HG03175 (cell line): Measurements from ENCODE around the gene DSN1.

Source experiments
- ATAC-seq: cut with Tn5 transposase; IDR thresholded peaks from one replicate; pipeline ENCODE4 v1.9.1; 2021; ENCODE audit warnings: mild to moderate bottlenecking, moderate library complexity; ENCODE audit not compliant: unreplicated experiment

DSN1 gene

DNA sequence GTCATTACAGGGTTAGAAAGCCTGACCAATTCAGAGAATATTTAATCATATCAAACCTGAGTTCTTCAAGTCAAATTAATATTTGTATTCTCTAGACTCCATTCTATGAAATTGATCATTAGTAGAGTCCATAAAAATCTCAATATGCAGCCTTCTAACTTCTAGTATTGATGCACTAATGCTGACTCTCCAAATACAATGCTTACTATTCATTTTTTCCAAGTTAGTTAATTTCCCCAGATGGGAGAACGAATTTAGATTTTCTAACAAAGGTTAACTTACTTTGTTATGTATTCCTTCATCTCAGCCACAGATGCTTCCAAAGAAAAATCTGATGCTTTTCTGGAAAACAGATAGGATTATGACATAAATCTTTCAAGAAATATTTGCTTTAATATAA lies 15.3 kb downstream of the DSN1 start:
- no peak for ATAC-seq

DNA sequence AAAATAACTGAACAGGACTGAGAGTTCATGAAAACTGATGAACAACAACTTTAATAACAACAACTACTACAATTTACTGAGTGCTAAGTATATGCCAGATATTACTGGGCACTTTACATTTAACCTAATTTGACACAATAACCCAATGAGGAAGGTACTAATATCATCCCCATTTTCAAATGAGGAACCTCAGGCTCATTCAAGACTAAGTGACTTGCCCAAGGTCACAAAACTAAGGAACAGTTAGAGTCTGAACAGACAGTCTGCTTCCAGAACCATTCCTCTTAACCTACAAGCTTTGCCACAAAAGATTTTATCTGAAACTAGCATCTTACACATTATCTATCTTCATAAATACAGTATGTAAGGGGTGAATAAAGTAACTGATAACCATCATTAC lies 17.1 kb downstream of the DSN1 start:
- ATAC-seq = no peak

DNA sequence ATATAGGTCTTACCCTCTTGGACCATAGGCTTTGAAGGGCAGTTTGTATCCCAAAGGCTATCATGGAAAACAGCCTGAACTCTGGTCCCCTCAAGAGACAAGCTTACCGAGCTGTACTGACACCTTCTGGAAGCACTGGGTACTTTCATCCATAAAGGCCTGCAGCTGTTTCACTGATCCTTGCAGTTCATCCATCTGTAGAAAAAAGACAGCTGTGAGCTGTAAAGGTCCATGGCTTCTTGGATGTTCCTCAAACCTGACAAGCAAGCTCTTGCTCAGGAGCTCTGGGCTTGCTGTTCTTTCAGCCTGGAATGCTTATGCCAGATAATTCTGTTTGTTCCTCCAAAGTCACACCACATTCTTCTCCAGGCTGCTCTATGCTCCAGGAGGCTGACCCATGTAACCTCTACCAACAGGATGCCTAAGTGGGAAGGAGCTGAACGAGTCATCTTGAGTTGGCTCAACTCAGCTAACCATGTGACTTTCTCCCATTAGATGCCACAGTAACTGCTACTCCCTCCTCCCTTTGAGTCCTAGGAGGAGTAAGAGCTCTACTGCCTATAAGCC lies 18.8 kb downstream of the DSN1 start:
- ATAC-seq = no peak

DNA sequence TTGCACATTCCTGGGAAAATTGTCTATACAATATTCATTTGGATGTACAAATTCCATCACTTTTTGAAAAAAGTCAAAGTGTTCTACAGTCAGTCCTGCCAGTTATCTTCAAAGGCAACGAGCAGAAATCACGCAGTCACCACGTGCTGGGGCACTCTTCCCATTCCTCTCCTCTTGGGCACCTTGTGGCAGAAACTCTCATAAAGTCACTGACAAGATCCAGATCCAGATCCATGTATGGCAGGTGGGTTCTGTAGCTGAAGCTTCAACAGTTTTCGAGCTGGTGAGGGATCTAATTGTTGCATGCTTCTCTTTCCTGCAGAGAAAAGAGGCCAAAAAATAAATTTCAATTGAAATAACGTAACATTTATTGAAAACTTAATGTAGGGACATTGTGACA lies 21.0 kb downstream of the DSN1 start:
- ATAC-seq = no peak

DNA sequence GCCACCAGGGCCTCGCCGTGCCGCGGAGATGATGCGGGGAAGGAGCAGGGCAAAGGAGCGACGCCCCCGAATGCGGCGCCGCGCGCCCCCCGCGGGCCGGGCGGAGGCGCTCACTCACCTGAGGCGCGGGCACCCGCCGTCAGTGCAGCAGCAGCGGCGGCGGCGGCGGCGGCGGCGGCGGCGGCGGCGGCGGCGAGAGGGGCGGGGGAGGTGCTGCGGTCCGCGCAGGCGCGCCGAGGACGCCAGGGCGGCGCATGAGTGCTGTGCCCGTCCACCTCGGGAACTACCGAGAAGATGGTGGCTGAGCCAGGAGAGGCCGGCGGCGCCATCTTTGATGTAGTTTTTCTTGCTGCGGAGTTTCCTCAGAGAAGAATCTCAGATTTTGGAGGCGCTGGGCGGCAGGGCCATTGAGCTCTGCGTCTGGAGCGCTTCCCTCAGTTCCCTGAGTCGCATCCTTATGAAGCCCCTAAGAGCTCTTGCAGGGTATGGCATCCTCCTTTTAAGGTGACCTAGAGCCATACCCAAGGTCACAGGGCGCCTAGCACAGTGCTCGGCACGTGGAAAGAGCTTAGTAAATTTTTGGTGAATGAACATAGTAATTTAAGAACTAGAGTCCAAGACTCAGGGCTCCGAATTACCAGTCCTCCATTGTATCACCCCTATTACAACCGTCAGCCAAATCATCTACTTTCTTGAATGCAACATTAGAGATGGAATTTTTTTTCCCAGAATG lies 27.5 kb downstream of the DSN1 start, which contains the start of gene NDRG3:
NDRG3 (minus strand) TSS at position 164 of the 733 bp plus-strand sequence. CDS start 24,355 bp downstream, outside the sequence.
- ATAC-seq = peak; percentile 93

DNA sequence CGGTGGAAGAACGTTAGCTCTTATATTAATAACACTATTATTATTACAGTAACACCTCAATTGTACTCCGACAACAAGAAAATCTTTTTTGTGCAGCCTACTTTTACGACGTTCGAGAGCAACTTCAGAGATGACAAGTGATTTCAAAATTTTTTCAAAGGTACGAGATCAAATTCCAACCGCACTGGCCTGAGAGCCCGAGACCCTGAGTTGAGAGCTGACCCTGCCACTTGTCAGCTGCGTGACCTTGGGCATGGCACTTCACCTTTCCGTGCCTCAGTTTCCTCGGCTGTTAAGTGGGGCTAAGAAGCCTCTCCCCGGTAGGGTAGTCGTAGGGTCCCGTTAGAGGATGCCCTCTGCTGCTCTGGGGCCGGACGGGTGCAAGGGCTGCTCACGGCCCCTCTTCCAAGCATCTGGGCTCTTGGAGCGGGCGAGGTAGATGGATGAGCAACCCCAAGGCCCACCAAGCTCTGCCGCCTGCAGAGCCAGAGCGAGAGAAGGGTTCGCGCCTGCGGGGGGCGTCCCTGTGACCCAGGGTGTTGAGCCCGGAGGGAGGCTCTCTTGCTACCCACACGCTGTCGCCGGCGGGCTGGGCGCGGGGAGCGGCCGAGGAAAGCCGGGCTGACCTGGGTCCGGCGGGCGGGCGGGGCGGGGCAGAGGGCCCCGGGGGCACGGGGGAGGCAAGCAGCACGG lies 28.2 kb downstream of the DSN1 start:
- peak; percentile 36 for ATAC-seq

DNA sequence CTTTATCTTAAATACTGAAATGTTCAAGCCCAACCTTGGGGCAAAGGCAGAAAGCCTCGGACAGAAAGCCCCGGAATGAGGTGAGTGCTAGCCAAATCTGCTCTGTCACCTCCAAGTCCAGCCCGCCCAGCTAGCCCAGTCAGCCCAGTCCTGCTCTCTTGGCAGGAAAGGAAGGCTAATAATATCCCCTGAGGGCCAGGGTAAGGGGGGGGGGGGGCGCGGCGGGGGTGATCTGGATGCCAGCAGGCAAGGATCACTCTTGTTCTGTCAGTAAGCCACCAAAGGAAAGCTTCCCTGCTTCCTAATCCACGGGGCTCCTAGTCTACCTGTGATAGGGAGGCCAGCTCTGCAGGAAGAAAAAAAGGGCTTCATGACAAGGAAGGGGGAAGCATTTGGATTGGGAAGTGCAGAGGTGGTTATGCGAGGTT lies 28.8 kb downstream of the DSN1 start:
- no peak for ATAC-seq

DNA sequence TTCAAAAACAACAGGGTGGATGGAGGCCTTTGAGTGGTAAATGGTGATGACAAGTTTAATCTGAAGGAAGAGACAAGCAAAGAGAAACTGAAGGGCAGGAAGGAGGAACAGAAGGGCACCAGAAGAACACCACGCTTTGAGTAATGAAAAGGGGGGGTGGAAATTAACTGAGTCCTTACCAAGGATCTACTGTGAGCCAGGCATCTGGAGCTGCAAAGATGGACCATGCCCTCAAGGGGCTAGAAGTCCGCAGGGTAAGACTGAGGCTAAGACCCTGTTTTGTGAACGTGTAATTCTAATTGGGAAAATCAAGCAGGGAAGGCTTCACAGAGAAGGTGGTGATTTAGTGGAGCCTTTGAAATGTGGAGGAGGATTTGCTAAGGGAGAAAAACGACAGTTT lies 29.3 kb downstream of the DSN1 start:
- ATAC-seq = no peak

DNA sequence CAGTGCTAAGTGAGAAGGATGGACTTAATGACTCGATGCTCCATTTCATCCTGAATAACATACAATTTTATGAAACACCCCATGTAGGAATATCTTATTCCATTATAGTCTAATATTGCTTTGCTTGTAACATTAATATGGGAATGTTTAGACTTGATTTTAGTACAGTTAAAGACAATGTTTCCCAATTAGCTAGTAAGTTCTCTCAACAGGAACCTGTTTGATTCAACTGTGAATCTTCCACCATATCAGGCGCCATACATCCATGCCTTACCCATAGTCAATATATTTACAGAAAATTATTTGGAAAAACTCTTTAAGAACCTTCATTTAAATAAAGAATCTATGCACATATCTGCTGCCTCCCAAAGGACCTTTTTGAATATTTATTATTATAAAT lies 31.0 kb downstream of the DSN1 start:
- ATAC-seq = no peak

DNA sequence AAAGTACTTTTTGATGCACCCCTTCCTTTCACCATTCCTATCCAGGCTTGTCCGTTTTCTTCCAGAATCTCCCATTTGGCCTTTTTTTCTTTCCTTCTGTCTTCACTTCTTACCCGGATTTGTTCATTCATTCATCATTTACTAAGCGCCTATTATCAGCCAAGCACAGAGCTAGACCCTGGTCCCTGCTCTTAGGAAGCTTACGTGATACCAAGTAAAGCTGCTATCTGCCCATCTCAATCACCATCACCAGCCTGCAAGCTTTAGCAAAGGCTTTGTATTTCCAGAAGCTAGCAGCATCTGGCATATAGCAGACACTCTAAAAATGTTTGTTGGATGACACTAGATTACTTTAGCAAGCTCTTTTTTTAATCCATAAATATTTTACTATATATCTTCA lies 32.5 kb downstream of the DSN1 start:
- no peak for ATAC-seq

DNA sequence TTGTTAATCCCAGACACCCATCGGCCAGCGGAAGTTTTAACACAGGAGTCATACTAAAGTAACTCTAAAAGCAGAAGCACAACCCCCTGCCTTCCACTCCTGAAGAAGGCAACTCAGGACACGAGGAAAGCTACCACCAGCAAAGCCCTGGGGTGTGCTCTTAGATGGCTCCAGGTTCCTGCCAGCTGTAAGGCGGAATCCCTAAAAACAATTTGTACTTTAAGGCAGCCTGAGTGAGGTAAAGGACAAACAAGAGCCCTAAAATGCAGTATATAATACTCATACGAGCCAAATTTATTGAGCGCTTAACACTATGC lies 36.4 kb downstream of the DSN1 start:
- no peak for ATAC-seq

DNA sequence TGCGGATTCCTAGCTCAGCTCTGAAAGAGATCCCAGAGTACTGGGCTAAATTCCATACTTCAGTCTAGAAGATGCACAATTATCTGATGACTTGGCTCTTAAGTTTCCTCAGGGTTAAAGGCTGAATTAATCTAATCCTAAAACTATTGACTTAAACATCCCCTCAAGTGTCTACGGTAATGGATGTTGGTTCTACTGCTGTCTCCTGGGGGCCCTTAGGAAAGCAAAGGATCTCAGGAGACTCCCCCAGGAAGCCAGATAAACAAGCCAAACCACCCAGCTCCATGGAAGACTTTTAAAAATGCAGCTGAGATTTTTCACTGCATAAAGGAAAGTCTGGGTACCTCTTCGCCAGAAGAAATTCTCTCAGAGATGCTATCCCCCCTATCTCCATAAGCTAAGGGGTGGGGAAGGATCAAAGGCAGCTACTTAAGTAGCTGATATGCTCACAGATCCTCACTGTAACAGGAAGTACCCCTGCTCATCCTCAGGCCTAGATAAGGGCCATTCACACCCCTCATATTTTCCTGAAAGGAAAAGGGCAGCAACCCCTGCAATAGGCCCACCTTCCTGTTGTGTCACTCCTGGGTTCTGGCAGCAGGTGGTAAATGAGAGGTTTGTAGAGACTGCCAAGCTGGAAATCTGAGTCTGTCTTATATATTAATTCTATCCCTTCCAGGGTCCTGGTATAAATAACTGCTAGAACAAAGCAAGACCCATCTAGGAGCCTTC lies 36.9 kb downstream of the DSN1 start:
- no peak for ATAC-seq

DNA sequence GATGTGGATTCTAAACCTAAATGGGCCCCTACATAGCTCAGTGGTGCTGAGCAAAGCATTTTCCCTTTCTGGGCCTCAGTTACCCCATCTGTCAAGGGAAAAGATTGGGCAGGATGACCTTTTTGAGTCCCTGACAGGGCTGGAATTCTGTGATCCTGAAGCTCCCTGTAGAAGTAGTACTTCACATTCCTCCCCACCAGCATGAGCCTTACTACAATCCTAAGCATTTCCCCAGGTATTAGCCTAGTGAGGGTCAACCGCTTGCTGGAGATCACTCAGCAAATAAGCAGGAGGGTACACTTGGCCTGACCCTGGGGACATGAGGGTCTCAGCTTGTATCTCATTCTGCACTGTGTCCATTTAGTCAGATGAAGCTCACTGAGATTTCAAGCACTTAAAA lies 41.1 kb downstream of the DSN1 start:
- ATAC-seq = no peak

DNA sequence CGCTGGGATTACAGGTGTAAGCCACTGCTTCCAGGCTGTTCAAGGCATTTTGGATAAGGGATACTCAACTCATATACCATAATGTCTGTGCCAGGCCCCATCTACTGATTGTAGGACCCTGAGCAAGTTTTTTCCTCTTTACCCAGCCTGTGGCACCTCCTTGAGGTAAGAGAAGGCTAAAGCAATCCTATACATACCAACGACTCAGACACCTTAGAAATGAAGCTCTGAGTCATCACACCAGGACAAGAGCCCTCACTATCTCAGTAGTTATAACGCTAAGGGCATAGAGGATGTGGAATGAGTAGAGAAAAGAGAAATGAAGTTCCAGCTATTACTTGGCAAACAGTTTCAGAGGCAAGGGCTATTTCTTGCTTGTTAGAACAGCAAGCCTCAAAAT lies 44.6 kb downstream of the DSN1 start:
- no peak for ATAC-seq

DNA sequence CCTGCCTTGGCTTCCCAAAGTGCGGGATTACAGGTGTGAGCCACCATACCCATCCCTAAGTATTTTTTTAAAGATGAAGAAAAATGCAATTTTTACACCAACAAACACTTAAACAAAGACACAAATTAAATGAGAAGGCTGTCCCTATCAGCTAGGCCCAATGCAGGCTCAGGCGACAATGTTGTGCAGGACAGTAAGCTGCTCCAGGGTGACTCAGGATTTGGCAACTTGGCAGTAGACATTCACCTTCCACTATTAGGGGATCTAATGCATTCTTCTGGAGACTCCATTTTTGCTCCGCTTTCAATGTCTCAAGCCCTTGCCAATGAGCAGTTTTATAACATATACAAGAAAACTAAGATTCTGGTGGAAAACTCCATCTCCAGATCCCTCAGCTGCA lies 47.4 kb downstream of the DSN1 start:
- no peak for ATAC-seq

DNA sequence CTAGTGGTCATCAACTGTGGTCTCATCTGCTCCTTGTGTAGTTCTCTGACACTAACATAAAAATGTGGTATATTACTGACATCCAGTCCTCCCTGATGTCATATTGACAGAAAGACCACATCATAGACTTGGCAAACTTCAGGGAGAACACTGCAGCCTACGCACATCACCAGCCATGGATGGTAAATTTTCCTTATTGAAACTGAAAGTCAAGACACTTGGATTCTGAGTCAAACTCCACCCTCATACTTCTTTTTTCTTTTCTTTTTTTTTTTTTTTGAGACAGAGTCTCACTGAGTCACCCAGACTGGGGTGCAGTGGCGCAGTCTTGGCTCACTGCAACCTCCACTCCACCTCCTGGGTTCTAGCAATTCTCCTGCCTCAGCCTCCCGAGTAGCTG lies 53.1 kb downstream of the DSN1 start:
- no peak for ATAC-seq

DNA sequence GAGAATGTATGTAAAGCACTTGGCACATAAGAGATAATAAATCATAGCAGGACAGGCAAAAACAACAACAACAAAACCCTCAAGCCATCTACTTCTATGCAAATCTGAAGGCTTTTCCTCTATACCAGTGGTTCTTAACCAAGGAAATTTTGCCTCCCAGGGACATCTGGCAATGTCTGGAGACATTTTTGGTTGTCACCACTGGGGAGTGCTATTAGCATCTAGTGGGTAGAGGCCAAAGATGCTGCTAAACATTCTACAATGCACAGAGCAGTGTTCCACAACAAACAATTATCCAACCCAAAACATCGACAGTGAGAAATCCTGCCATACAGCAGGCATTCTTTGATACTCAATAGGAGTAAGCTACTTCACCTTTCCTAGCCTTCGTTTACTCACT lies 55.9 kb downstream of the DSN1 start:
- no peak for ATAC-seq

DNA sequence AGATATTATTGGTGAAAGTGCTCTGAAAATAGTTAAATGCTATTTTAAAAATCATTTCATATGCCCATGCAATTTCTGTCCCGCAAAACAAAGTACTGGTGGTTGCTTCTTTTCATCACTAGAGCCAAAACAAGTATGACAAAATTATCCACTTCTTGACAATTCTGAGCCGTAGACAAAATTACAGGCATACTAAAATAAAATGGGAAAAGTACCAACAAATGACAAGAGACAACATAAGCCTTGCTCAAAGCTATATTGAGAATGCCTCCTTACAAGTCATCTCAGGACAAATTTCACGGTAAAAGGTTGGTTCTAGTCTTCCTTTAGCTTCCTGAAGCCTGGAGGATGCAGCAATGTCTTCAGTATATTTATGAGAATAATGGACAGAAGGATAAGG lies 56.5 kb downstream of the DSN1 start:
- no peak for ATAC-seq

DNA sequence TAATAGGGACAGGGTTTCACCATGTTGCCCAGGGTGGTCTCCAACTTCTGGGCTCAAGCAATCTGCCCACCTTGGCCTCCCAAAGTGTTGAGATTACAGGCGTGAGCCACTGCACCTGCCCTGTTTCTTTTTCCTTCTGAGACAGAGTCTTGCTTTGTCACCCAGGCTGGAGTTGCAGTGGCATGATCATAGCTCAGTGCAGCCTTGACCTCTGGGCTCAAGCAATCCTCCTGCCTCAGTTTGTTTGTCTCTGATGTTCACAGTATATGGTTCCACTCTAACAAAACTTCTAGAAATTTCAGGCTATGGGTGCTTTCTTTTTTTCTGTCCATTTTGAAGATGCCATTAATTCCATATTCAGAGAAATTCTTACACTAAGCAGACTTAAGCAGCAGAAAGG lies 60.8 kb downstream of the DSN1 start:
- no peak for ATAC-seq

DNA sequence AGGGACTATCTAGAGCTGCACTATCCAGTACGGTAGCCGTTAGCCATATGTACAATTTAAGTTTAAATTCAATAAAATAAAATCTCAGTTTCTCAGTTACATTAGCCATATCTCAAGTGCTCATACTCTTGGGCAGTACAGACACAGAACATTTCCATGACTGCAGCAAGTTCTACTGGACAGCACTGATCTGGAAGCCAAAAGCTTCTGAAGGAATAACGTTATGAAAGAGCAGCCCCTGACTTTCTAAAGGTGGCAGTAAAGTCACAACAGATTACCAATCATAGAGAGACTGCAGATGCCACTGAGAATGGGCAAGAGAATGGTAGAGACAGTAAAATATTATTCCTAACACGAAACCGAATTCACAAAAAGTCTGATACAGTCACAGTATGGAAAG lies 64.4 kb downstream of the DSN1 start:
- ATAC-seq = no peak

DNA sequence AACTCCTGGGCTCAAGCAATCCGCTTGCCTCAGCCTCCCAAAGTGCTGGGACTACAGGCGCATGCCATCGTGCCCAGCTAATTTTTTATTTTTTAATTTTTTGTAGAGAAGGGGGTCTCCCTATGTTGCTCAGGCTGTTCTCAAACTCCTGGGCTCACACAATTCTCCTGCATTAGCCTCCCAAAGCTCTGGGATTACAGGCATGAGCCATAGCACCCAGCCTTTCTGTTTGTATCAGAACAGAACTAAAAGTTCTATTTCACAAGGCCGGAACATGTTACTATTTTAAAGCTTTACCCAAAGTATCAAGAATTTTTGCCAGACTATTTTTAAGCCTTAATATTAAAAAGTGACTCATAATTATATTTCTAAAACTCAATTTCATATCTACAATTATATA lies 70.0 kb downstream of the DSN1 start:
- ATAC-seq = no peak
